LNCAP (cell line): ENCODE data around the gene GALNT9.

ENCODE experiments used
- CTCF ChIP-seq: fragments of 450-650 bp; IDR thresholded peaks from 2 replicates; pipeline ENCODE4 v1.5.1; 2017; ENCODE audit warnings: mild to moderate bottlenecking

Gene GALNT9

GRCh38 chr12:132276066-132276826, 53.1 kb downstream of the GALNT9 start:
- TF ChIP-seq CTCF = no peak

- TF ChIP-seq CTCF = no peak
Observed at GRCh38 chr12:132275631-132276030, 53.8 kb downstream of the GALNT9 start.

GRCh38 chr12:132275110-132275531, 54.3 kb downstream of the GALNT9 start:
- no peak for TF ChIP-seq CTCF

GRCh38 chr12:132273992-132274334, 55.4 kb downstream of the GALNT9 start:
- TF ChIP-seq CTCF = no peak

GRCh38 chr12:132272711-132273110, 56.7 kb downstream of the GALNT9 start:
- TF ChIP-seq CTCF = no peak

- no peak for TF ChIP-seq CTCF
Observed at GRCh38 chr12:132271755-132272092, 57.7 kb downstream of the GALNT9 start.

- no peak for TF ChIP-seq CTCF
Observed at GRCh38 chr12:132270969-132271754, 58.2 kb downstream of the GALNT9 start.
